Measurements from ENCODE around the gene IL15.
"Not testable (repeated sequence)": the region's sequence is repeated elsewhere in the genome, so short reads cannot be mapped to it uniquely, and the experiment has no call there.

DNA sequence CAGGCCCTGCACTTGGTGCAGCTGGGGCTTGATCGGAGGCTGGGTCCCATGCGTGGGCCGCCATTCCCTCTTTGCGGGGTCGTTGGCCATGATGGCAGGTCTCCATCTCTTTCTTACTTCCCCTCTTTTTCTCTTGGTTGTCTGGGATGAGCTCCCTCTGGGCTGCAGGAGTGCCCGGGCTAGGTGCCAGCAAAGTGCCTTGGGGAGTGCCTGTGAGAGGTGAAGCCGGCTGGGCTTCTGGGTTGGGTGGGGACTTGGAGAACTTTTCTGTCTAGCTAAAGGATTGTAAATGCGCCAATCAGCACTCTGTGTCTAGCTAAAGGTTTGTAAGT lies 20.8 kb upstream of the IL15 start:
- not testable (repeated sequence) for TF ChIP-seq POLR2A, POLR2AphosphoS5 (IDR thresholded peaks at IDR 0.05; ENCODE audit: low read depth, low read length)

All from GM12892 (cell line).